Stimulated activated CD4-positive, alpha-beta T cell treated with anti-CD3 and anti-CD28 coated beads, Interleukin-4, amount 100 ng/mL, for 4 hours (primary cell): ENCODE results near the gene GP9.

ENCODE experiments used
- DNase-seq, 2 experiments: peaks; one replicate each; pipeline ENCODE4 v3.0.0-alpha.2; 2020

Gene GP9

GRCh38 chr3:129030611-129031010 lies 30.0 kb upstream of the GP9 start:
- DNase-seq, result no peak

- no peak for DNase-seq
Observed at GRCh38 chr3:129031476-129032215, 28.9 kb upstream of the GP9 start.

- no peak for DNase-seq
Observed at GRCh38 chr3:129032716-129033115, 27.9 kb upstream of the GP9 start.

GRCh38 chr3:129033151-129033550 lies 27.4 kb upstream of the GP9 start:
- DNase-seq, result no peak

- no peak for DNase-seq
Observed at GRCh38 chr3:129033633-129034321, 26.8 kb upstream of the GP9 start.

- DNase-seq, result no peak
Observed at GRCh38 chr3:129034642-129035041, 25.9 kb upstream of the GP9 start.

- DNase-seq, result no peak
Observed at GRCh38 chr3:129035360-129036221, 25.0 kb upstream of the GP9 start.

- DNase-seq, result no peak
Observed at GRCh38 chr3:129036222-129037092, 24.1 kb upstream of the GP9 start.

GRCh38 chr3:129037093-129037419 lies 23.5 kb upstream of the GP9 start:
- DNase-seq, result no peak

- no peak for DNase-seq
Observed at GRCh38 chr3:129038121-129038855, 22.3 kb upstream of the GP9 start.

GRCh38 chr3:129039271-129040038 lies 21.1 kb upstream of the GP9 start:
- DNase-seq, result no peak

GRCh38 chr3:129040039-129040336 lies 20.6 kb upstream of the GP9 start:
- no peak for DNase-seq

GRCh38 chr3:129040579-129041300 lies 19.8 kb upstream of the GP9 start:
- no peak for DNase-seq

GRCh38 chr3:129045675-129046036 lies 14.9 kb upstream of the GP9 start:
- DNase-seq, result peak; percentile 12 to 26

- no peak for DNase-seq
Observed at GRCh38 chr3:129046037-129046731, 14.4 kb upstream of the GP9 start.

GRCh38 chr3:129046732-129047552 lies 13.6 kb upstream of the GP9 start:
- no peak for DNase-seq

GRCh38 chr3:129047553-129047839 lies 13.1 kb upstream of the GP9 start:
- no peak for DNase-seq

- DNase-seq, result no peak
Observed at GRCh38 chr3:129050556-129051295, 9.9 kb upstream of the GP9 start.

- no peak for DNase-seq
Observed at GRCh38 chr3:129051871-129052340, 8.7 kb upstream of the GP9 start.
